ENCODE data around the gene MAP3K1. TPM values are rescaled to one million over a fixed set of nuclear protein-coding genes. Genes with fewer than 3 reads are reported as not detected.
"Not testable (repeated sequence)": the region's sequence is repeated elsewhere in the genome, so short reads cannot be mapped to it uniquely, and the experiment has no call there.

The MAP3K1 gene
- polyA plus RNA-seq, 3 donors = 4.2 to 5.2 (median 5.0) TPM

DNA sequence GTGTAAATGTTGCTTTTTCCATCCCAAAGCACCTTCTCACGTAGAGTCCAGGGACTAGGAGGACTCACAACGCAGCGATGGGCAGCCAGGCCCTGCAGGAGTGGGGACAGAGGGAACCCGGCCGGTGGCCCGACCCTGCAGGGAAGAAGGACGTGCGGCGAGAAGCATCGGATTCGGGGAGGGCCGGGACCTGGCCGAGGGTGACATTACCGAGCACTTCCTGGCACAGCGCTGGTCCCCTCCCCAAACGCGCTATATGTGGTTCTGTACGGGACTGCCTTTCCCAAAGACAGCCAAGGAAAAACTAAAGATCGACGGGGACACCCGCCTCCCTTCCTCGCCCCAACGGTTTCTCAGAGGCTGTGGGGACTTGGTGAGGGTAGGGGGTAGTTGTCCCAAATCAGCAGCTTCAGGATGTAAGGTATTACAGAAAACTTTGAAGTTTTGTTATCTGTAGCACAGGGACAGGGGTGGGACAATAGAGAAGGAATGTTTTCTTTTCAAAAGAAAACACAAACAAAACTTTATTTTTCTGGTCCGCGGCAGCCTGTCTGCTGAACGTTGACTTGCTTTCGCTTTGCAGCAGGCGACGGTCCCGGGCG, 887 bp upstream of the MAP3K1 start:
- no peak overlapping the region for H3K27ac ChIP-seq (ENCODE audit: low read depth, low read length)
- WGBS, 3 donors = 0 to 4% (median 3%) methylated on average over 31 of the region's 31 CpGs

DNA sequence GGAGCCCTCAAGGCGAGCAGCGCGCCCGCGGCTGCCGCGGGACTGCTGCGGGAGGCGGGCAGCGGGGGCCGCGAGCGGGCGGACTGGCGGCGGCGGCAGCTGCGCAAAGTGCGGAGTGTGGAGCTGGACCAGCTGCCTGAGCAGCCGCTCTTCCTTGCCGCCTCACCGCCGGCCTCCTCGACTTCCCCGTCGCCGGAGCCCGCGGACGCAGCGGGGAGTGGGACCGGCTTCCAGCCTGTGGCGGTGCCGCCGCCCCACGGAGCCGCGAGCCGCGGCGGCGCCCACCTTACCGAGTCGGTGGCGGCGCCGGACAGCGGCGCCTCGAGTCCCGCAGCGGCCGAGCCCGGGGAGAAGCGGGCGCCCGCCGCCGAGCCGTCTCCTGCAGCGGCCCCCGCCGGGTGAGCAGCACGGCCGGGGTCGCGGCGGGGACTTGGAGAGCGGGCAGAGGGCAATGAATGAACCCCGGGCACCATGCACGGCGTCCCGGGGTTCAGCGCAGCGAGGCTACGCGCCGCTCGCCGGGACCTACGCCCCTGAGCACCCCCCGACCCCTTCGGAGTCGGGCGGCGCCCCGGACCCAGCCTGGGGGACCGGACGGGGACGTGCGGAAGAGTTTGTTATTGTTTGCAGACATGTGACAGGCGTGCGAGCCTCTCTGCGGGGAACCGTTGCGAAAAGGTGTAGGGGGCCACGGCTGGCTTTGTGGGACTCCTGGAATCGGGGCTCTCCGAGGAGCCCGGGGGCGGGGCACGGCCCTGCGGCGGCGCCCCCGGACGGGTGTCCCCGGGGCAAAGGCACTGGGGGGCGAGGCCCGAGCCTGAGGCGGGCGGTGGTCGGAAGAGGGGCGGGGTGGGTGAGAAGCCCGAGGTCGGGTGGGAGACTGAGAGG, 553 bp downstream of the MAP3K1 start:
- 0 to 1% (median 0%) methylated on average over 79 to 116 of the region's 116 CpGs for WGBS, 3 donors
- peak overlapping the region; percentile 71 for H3K27ac ChIP-seq (ENCODE audit: low read depth, low read length)

DNA sequence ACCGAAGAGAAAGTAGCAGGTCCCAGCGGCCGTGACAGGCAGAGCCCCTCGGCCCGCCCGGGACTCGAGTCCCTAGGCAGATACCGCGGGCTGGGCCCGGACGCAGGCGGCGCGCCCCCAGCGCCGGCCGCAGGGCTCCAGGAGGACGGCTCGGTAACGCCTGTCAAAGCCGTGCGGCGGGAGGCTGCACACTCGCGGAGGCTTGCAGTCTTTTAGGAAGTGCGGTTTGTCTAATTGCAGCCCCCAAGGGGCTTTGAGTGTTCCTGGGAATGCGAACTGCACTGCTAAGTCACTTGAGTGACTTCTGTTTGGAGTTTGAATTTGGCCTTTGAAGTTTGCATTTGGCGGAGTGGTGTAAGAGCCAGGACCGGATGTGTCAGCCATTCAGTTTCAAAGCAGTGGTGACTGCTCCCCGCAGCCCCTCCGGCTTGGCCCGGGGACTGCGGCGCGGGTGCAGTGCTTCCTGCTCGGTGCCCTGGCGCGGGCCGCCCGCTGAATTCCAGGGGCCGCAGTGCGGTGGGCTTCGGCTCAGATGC, 1.3 kb downstream of the MAP3K1 start:
- WGBS, 3 donors = 0% methylated on average over 43 of the region's 43 CpGs
- H3K27ac ChIP-seq (ENCODE audit: low read depth, low read length) = no peak overlapping the region

DNA sequence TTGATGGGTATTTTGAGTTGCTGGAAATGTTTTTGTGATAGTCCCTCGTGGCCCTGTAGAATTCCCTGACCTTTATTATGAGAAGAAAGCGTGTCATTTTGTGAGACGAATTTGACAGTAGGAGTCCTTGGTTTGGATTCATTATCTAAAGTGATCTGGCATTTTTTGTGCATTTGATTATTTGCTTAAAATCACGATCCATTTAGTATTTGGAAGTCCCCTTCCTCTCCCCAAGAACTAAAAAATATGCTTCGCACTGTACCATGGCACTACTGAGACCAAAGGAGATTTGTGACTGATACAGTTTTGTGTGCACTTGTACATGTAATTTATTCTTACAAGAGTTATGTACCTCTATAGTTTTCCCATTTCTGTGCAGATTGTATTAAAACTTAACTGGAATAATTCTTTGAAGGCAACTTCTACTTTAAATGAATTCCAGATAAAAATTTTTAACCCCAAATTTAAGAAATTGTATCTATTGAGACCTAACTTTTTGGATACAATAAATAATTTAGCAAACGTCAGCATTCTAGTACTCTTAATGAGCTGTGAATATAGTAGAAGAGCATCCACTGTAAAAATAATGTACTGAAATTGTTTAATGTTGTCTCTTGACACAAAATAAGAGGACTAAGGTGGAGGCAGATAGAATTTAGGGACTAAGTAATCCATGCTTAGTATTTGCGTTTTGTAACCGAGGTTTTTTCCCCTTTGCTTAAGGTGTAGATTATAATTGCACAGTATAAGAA, 2.1 kb downstream of the MAP3K1 start:
- no peak overlapping the region for H3K27ac ChIP-seq (ENCODE audit: low read depth, low read length)
- WGBS, 3 donors = 11 to 21% (median 19%) methylated on average over 8 of the region's 8 CpGs

DNA sequence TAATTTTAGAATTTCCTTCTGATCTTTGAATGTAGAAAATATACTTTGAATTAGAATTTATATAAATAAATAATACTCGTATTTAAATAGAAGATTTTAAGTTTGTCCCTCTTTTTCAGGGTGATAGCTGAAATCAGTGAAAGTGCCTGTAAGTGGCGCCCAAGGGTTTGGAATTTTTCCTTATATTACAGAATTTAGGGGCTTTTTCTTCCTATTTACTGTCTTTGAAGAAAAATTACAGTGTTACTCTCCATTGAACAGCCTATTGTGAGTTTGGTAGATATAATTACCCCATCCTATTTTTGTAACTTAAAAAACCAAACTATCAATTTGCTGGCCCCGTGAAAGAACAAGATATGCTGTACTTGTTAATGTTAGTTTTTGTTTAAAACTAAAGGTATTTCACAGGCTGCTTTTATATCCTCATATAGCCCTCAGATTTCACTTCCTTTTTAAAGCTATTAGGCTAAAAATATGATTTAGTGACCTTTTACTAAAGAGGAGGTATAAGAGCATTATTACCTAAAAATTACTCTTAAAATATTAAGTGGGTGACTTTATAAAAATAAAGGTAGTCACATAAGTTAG, 3.2 kb downstream of the MAP3K1 start:
- no peak overlapping the region for H3K27ac ChIP-seq (ENCODE audit: low read depth, low read length)
- 13 to 27% (median 23%) methylated on average over 3 of the region's 3 CpGs for WGBS, 3 donors

DNA sequence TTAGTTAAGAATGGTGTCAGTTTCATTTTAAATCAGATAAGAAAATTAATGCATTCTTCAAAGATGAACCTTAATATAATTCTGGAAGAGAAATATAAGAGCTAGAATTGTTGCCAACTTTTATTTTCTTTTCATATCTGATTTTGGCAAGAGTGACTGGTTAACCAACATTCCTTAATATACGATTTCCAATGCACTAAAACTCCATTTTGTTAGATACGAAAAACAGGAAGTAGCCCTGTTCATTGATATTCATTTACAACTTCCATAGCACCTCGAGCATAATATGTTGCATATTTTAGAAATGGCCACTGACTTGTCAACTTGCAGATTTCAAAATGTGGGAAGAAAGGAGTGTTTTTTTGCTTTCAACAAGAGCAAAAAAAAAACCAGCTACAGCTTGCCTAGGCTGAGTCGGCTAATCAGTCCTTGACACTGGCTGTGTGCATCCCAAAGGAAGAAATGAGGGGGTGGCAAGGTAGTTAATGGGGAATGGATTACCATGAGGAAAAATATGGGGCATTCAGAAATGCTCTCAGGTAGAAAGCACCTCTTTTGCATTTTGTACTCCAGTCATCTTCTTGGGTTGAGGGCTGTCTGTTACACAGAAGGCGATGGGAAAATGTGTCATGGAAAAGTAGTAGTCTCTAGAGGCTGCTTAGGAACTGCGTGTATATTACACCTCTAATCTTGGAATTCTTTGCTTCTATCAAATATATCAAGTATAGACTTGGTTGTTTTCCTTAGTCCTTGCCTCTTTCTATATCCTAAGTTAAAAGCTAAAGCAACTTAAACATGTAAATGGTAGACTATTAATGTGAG, 3.9 kb downstream of the MAP3K1 start:
- H3K27ac ChIP-seq (ENCODE audit: low read depth, low read length) = no peak overlapping the region
- WGBS, 3 donors = 19 to 37% (median 34%) methylated on average over 6 of the region's 6 CpGs

DNA sequence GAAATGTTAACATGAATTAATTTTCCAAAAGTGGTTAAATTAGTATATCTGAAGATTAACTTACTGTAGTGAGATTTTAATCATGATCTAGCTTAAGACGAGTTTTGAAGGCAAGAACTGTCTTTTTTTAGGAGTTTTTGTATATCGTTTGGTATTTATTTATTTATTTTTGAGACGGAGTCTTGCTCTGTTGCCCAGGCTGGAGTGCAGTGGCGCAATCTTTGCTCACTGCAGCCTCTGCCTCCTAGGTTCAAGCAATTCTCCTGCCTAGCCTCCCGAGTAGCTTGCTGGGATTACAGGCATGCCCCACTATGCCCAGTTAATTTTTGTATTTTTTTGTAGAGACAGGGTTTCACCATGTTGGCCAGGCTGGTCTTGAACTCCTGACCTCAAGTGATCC, 6.5 kb downstream of the MAP3K1 start:
- not testable (repeated sequence) for H3K27ac ChIP-seq (ENCODE audit: low read depth, low read length)
- WGBS, 3 donors = 82 to 90% (median 88%) methylated on average over 5 of the region's 5 CpGs

DNA sequence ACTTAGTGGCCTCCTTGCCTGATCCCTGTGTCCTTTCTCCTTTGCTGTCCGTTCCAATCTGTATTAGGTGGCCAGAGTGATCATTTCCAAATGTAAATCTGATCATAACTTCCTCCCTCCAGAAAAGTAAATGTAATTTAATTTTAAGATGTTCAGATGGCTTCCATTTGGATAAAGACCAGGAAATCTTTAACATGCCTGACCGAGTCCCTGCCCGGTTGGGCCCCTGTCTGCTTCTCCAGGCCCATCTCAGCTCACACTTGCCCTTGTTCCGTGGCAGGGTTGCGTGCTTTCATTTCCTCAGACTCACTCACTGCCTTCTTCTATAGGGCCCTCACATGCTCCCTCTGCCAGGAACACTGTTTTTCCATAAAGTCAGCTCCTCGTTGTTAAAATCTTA, 7.6 kb downstream of the MAP3K1 start:
- no peak overlapping the region for H3K27ac ChIP-seq (ENCODE audit: low read depth, low read length)
- WGBS, 3 donors = 60 to 68% (median 65%) methylated on average over 6 of the region's 6 CpGs

DNA sequence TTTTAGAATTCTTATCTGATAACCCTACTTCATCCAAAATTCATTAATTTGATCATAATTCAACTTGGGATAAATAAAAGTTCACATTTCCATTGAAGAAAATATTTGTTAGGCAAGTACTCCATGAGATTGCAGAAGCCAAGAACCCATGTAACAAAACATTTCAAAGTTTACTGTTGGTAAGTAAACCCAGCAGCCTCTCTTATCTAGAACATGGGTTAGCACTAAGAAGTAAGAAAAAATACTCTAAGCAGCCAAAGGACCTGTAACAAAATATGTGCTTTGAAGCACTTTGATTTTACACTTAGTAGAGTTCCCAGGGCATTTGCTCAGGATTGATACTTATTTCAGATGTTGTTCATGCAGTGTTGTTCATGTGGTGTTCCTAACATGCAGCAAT, 8.7 kb downstream of the MAP3K1 start:
- no peak overlapping the region for H3K27ac ChIP-seq (ENCODE audit: low read depth, low read length)

DNA sequence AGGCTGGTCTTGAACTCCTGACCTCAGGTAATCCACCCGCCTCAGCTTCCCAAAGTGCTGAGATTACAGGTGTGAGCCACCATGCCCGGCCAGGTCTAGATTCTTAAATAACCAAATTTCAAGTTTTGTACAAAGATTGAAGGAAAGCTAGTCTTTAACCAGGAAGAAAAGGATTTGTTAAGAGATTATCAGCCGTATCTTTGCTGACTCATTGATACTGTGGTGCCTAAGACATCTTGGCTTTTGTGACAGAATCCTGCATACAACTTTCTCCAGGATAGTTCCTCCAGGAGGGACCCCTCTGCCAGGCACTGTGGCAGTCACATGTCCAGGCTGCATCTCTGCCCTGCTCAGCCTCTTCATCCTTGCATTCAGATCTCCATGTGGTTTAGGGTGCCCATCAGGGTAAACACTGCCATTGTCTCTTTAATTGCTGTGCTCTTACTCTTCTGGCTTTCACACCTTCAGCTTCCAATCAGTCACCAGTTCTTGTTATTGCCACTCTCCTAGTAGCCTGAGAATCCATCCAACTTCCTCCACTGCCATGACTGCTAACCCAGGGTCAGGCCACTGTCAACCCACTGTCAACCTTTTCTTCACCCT, 10.0 kb downstream of the MAP3K1 start:
- no peak overlapping the region for H3K27ac ChIP-seq (ENCODE audit: low read depth, low read length)
- 82 to 88% (median 83%) methylated on average over 3 of the region's 3 CpGs for WGBS, 3 donors

DNA sequence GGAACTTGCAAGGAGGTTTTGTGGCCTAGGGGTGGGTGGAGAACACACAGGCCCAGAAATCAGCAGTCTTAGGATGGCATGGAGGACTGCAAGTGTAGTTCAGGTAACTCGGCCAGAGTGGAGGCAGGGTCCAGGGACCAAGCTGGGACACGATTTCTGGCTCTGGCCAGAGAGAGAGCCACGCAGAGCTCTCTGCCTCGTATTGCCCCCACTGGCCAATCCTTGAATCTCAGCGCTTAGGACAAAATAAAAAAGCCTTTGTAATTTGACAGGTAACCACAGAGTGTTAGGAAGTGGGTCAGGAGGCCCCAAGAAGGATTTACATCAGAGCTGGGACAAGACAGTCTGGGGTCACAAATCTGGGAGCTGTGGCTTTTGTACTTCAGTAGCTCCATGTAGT, 11.7 kb downstream of the MAP3K1 start:
- WGBS, 3 donors = 40 to 66% (median 65%) methylated on average over 5 of the region's 5 CpGs
- no peak overlapping the region for H3K27ac ChIP-seq (ENCODE audit: low read depth, low read length)

DNA sequence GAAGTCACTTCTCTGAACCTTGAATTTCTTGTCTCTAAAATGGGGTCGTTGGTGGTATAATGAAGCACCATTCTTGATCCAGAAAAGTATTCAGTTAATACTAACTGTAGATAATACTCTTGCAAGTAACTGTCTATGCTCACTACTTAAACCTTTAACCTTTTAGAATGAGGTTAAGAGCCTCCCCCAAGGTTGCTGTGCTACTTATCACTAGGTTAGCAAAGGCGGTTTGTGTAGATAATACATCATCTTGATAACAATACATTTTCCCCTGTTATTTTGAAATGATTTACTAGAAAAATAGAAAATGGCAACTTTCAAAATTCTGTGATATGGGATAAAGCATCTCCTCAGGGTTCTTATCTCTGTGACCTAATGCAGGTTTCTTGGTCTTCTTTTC, 12.6 kb downstream of the MAP3K1 start:
- 50 to 95% (median 87%) methylated on average over 2 of the region's 2 CpGs for WGBS, 3 donors
- no peak overlapping the region for H3K27ac ChIP-seq (ENCODE audit: low read depth, low read length)

DNA sequence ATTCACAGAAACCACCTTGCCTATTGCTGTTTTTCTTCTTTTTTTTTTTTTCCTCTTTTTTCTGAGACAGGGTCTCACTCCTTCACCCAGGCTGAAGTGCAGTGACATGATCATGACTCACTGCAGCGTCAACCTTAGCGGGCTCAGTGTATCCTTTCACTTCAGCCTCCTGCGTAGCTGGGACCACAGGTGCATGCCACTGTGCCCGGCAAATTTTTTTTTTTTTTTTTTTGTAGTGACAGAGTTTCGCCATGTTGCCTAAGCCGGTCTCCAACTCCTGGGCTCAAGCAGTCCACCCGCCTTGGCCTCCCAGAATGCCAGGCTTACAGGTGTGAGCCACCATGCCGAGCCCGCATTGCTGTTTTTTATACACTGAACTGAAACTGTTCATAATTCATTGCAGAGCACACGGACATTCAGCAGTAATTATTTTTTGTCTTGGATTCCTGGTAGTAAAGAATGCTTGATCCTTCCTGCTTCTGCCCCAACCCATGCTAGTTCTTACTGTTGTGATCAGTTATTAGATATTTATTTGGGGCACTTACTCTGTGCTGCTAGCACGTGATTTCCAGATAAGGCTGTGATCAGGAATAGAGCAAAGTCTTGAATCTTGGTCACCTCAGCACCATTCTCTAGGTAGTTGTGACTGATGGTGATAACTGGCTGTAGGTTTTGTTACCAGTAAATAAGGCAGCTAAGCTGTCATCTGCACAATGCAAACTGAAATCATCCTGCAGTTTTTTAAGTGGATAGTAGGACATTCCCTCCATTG, 14.0 kb downstream of the MAP3K1 start:
- H3K27ac ChIP-seq (ENCODE audit: low read depth, low read length) = no peak overlapping the region
- 78 to 81% (median 80%) methylated on average over 11 of the region's 11 CpGs for WGBS, 3 donors

DNA sequence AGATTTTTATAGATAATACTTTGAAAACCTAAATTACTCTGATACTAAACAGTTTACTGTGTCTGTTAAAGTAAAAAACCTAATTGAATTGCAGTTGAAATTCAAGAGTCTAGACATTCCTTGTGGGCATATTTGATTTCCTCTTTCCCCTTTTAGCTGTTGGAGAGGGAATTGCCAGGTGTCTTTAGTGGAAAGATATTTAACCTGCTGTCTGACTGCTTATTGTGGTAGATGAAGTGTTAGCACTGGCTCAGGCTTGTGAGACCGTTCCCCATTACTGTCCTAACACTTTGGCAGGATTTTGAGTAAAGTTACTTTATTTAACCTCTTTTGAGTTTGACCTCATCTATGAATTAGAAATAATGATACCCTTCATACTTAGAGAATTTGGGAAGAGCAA, 16.4 kb downstream of the MAP3K1 start:
- no peak overlapping the region for H3K27ac ChIP-seq (ENCODE audit: low read depth, low read length)
- 15 to 67% (median 38%) methylated on average over 1 of the region's 1 CpG for WGBS, 3 donors

DNA sequence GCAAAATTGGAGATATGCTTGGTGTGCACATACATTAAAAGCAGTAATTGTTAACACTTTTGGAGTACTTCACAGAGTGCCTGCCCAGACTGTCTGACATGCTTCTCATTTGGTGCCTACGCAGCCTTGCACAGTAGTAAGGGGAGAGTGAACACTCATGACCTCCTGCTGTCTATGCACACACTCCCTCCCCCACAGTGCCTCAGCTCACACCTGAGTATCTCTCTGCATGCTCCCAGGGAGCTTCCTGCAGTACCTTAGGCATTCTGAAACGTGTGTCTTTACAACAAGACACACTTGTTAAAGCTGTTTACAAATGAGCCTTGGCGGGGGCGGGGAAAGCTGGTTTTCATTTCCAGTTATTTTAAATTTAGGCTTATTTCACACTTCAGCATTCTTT, 18.0 kb downstream of the MAP3K1 start:
- WGBS, 3 donors = 60 to 79% (median 76%) methylated on average over 4 of the region's 4 CpGs

DNA sequence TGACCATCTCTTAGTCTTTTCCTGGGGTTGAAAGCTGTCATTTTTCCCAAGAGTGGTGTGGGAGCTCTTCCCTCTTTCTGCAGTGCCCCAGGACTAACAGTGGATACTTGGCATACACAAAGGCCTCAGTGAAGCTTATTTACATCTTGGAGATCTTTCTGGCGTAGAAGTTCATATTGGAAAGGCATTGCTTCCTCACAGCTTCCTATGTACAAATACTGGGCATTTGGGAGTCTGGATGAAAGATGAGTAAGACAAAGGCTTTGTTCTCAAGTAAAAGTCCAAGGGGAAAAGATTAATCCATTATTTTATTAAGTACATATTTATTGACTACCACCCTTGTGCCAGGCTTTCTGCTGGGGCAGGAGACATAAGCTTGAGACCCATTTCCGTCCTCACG, 22.0 kb downstream of the MAP3K1 start:
- H3K27ac ChIP-seq (ENCODE audit: low read depth, low read length) = no peak overlapping the region
- WGBS, 3 donors = 44 to 77% (median 76%) methylated on average over 3 of the region's 3 CpGs

More for the DNA sequence above, 18.0 kb downstream of the MAP3K1 start:
- H3K27ac ChIP-seq (ENCODE audit: low read depth, low read length) = no peak overlapping the region

DNA sequence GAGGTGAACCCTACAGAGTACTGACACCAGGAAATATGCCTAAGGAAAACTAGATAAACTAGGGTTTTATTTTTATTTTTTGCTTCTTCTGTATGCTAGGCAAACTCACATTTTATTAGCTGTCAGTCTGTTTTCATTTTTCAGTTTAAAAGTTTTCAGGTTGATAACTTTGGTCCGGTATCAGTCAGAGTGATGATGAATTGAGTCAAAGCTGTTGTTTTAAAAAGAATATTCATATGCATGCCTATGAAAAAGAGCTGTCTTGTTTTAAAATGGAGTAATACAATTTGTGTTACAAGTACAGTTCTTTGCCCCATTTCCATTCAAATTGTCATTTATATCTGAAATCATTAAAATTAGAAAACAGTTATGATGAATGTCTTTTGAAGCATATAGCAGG, 22.6 kb downstream of the MAP3K1 start:
- 46 to 80% (median 76%) methylated on average over 1 of the region's 1 CpG for WGBS, 3 donors
- no peak overlapping the region for H3K27ac ChIP-seq (ENCODE audit: low read depth, low read length)
